GM13977 (cell line): ENCODE measurements around the gene RPUSD3.

Experiments used
- DNase-seq: peaks from one replicate; pipeline ENCODE4 v3.0.0; 2012; ENCODE audit warnings: low spot score
- CTCF ChIP-seq: IDR thresholded peaks from 2 replicates; pipeline ENCODE4 v1.5.1; 2012; ENCODE audit warnings: mild to moderate bottlenecking, control low read depth; ENCODE audit not compliant: insufficient read depth; ENCODE audit errors: extremely low read depth, missing control alignments
- in situ Hi-C: fragments of 300-500 bp; cut with MboI; formaldehyde crosslinking; loops from one replicate; pipeline ENCODE4 v1.12.0; 2022; ENCODE audit warnings: low sequenced_read_pairs, low pct_unique_long_range_greater_than_20kb, mixed read lengths, inconsistent platforms; ENCODE audit not compliant: unreplicated experiment

Gene RPUSD3

DNA sequence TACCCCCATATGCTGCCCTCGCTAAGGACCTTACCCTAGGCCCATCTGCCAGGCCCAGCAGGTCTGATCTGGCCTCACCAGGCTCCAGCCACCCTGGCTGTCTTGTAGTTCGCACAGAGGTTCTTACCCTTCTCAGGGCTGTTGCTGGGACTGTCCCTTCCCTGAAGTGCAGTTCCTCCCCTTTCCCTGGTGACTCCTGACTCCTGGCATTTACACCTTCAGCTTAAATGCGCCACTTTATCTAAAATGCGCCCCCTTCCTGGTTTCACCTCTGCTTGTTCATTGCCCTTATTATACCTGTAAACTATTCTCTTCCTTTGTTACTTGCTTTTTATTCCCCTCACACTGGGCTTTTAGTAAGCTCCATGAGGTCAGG is 34.6 kb downstream of the RPUSD3 start:
- in situ Hi-C loops = no loop called here
- no peak for TF ChIP-seq CTCF
- DNase-seq = peak; percentile 53

DNA sequence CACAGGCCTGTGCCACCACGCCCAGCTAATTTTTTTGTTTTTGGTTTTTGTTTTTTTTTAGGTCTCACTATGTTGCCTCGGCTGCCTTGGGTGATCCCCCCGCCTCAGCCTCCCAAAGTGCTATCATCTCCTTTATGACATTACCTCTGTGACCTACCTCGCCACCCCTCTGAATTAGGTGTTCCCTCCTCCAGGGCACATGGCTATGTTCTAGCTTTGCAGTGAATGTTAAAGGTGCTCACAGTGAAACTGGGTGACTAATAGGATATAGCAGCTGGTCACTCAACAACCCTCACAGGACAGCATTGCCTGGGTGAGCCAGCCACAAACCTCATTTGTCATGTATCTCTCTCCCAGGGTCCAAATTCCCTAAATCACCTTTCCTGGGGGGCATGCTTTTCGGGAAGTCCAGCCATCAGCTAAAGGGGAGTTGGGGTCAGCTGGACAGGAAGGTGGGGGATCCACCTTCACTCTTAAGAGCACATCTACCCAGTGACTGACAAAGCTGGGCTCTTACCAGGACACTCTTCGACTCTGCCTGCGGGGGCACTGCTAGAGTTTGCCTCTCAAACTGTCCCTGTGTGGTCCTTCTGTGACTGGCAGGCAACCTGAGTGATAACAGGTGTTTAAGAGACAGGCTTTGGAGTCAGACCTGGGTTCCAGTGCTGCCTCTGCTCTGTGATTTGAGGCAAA is 35.3 kb downstream of the RPUSD3 start:
- DNase-seq = peak; percentile 57
- in situ Hi-C loops = no loop called here
- TF ChIP-seq CTCF = no peak

DNA sequence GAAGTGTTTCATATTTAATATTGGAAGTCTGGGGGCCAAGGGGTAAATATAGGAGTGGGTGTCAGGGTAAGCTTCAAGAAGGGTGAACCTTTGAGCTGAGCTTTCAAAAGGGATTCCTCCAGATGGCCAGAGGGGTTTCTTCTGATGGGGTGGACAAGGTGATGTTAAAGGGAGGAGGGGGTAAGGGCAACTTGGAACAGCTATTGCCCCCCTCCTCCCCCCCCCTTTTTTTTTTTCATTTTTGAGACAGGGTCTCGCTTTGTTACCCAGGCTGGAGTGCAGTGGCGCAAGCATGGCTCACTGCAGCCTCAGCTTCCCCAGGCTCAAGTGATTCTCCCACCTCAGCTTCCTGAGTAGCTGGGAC is 35.8 kb downstream of the RPUSD3 start:
- no peak for TF ChIP-seq CTCF
- in situ Hi-C loops = no loop called here
- no peak for DNase-seq

GRCh38 chr3:9806688-9807589 is 36.9 kb downstream of the RPUSD3 start:
- TF ChIP-seq CTCF = no peak
- DNase-seq = no peak
- in situ Hi-C loops = no loop called here

DNA sequence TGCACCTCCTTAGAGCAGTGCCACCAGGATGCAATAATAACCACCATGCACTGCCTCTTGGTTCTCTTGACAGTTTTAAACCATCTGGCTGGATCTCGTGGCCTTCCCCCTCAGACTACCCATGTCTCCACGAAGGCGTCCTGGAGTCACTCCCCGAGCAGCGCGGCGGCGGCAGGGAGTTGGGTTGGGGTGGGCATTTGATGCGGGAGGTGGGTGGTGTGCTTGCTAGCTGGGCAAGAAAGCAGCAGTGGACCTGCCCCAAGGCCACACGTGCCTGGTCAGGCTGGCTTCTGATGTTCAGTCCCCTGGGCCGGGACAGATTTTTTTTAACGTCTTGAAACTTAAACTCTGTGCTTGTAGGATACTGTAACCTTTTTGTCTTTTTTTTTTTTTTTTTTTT is 37.7 kb downstream of the RPUSD3 start:
- in situ Hi-C loops = no loop called here

GRCh38 chr3:9804996-9805395 is 38.8 kb downstream of the RPUSD3 start:
- in situ Hi-C loops = no loop called here
- DNase-seq = no peak
- no peak for TF ChIP-seq CTCF

More for the DNA sequence above, 37.7 kb downstream of the RPUSD3 start:
- TF ChIP-seq CTCF = no peak
- DNase-seq = no peak
